GM12878 (cell line): ENCODE data around the gene LCE2D. TPM values are rescaled to one million over a fixed set of nuclear protein-coding genes. Genes with fewer than 3 reads are reported as not detected.

Experiments
- NR2C2 ChIP-seq: IDR thresholded peaks from 2 replicates; pipeline ENCODE4 v1.6.1; 2011; ENCODE audit warnings: borderline replicate concordance, low read depth; ENCODE audit not compliant: control insufficient read depth, insufficient read length
- RUNX3 ChIP-seq: IDR thresholded peaks from 2 replicates; pipeline ENCODE4 v1.6.1; 2012; ENCODE audit warnings: low read length, inconsistent platforms
- TAF1 ChIP-seq: IDR thresholded peaks from 2 replicates; pipeline ENCODE4 v1.6.1; 2011; ENCODE audit warnings: mild to moderate bottlenecking, low read depth, low read length, borderline replicate concordance
- ZNF217 ChIP-seq: fragments of 450-650 bp; IDR thresholded peaks from 2 replicates; pipeline ENCODE4 v1.6.1; 2017; ENCODE audit warnings: antibody characterized with exemption, mild to moderate bottlenecking
- ZSCAN29 ChIP-seq: fragments of 450-650 bp; IDR thresholded peaks from 2 replicates; pipeline ENCODE4 v1.6.1; 2017; ENCODE audit warnings: mild to moderate bottlenecking, moderate library complexity
- polyA plus RNA-seq, 11 experiments: library from polyadenylated mRNA; depleted of rRNA in 4 of 11; unstranded in 6 of 11; stranded (reverse) in 5 of 11; fragments of >200 nt; fragmentation: Nextera tagmentation in 4 of 11; fragmentation: Illumina TruSeq in 1 of 11; extraction: Ambion mirVana in 4 of 11; extraction: Trizol in 1 of 11; gene quantifications; 1 replicate in 1 of 11; 2 replicates in 10 of 11; pipeline versions ENCODE4 v1.2.1 to v1.2.3, GENCODE V29; 2011 to 2016; ENCODE audit warnings: inconsistent platforms in 2 of 11, missing spikeins in 2 of 11, low read depth in 1 of 11
- total RNA-seq, 4 experiments: library from RNA; depleted of rRNA in 3 of 4; stranded (reverse); fragments of >200 nt in 3 of 4; fragmentation: Illumina TruSeq in 1 of 4; extraction: Trizol in 1 of 4; gene quantifications; 2 replicates each; pipeline versions ENCODE4 v1.2.1 to v1.2.3, GENCODE V29; 2013 to 2021
- TF ChIP-seq, protein P1 (sequence below): IDR thresholded peaks from 2 replicates; pipeline ENCODE4 v1.6.1; 2011; ENCODE audit warnings: low read depth, low read length, improper control_type of control experiment, borderline replicate concordance
- TF ChIP-seq, protein P2 (sequence below): fragments of 450-650 bp; IDR thresholded peaks from 2 replicates; pipeline ENCODE4 v1.6.1; 2017; ENCODE audit warnings: mild to moderate bottlenecking
- TF ChIP-seq, protein P3 (sequence below): IDR thresholded peaks from 2 replicates; pipeline ENCODE4 v1.6.1; 2012; ENCODE audit warnings: low read depth, low read length, improper control_type of control experiment
- TF ChIP-seq, protein P4 (sequence below): fragments of 450-650 bp; IDR thresholded peaks from 2 replicates; pipeline ENCODE4 v1.6.1; 2017; ENCODE audit warnings: low read depth, mild to moderate bottlenecking, moderate library complexity

Gene LCE2D
- total and polyA plus RNA-seq, 10 of the 15 experiments (the other 5 are each of a cell fraction or from before 2014, with no cell fraction given): not detected

DNA sequence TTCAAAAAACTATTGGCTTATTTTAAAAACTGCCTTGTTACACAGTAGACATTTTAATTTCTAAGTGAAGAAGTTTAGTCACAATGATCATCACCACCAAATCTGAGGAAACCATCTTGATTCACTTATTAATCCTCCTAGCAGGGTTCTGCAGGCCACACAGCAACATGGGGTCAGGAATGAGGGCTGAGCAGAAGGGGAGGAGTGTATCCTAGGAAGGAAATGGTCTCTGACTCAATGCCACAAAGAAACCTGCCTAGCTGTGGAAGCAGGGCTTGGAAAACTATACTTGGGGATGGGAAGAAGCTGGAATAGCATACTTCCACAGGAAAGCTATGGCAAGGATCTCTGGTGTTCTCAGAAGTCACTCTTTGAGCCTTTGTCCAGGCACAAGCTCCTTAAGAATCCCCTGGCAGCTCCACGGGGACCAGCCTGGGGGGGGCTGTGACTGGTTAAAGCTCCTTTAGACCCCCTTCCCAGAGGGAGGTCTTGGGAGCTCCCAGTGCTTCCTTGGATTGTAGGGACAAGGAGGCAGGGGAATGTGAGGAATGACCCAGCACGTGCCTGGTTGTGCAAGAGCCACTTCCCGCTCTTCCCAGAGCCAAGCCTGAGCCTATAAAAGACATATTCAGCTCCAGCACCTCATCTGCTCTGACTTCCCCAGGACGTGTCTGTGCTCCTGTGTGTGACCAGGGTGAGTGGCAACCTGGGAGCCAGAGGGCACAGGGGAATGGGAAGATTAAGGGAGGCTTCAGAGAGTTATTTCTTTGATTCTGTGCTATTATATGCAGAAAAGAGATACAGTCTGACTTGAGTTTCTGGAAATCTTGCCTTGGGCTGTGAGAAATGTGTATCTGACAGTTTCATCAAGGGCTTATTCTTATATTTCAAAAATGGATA is 34.8 kb downstream of the LCE2D start, which contains the start of gene LCE2A (continued):
- TF ChIP-seq, protein P1, sequence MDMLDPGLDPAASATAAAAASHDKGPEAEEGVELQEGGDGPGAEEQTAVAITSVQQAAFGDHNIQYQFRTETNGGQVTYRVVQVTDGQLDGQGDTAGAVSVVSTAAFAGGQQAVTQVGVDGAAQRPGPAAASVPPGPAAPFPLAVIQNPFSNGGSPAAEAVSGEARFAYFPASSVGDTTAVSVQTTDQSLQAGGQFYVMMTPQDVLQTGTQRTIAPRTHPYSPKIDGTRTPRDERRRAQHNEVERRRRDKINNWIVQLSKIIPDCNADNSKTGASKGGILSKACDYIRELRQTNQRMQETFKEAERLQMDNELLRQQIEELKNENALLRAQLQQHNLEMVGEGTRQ: no peak
- TF ChIP-seq, protein P2, sequence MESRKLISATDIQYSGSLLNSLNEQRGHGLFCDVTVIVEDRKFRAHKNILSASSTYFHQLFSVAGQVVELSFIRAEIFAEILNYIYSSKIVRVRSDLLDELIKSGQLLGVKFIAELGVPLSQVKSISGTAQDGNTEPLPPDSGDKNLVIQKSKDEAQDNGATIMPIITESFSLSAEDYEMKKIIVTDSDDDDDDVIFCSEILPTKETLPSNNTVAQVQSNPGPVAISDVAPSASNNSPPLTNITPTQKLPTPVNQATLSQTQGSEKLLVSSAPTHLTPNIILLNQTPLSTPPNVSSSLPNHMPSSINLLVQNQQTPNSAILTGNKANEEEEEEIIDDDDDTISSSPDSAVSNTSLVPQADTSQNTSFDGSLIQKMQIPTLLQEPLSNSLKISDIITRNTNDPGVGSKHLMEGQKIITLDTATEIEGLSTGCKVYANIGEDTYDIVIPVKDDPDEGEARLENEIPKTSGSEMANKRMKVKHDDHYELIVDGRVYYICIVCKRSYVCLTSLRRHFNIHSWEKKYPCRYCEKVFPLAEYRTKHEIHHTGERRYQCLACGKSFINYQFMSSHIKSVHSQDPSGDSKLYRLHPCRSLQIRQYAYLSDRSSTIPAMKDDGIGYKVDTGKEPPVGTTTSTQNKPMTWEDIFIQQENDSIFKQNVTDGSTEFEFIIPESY: no peak
- no peak for TF ChIP-seq ZSCAN29
- no peak for TF ChIP-seq ZNF217
- TF ChIP-seq, protein P3, sequence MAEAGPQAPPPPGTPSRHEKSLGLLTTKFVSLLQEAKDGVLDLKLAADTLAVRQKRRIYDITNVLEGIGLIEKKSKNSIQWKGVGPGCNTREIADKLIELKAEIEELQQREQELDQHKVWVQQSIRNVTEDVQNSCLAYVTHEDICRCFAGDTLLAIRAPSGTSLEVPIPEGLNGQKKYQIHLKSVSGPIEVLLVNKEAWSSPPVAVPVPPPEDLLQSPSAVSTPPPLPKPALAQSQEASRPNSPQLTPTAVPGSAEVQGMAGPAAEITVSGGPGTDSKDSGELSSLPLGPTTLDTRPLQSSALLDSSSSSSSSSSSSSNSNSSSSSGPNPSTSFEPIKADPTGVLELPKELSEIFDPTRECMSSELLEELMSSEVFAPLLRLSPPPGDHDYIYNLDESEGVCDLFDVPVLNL: no peak
- TF ChIP-seq TAF1: no peak
- TF ChIP-seq, protein P4, sequence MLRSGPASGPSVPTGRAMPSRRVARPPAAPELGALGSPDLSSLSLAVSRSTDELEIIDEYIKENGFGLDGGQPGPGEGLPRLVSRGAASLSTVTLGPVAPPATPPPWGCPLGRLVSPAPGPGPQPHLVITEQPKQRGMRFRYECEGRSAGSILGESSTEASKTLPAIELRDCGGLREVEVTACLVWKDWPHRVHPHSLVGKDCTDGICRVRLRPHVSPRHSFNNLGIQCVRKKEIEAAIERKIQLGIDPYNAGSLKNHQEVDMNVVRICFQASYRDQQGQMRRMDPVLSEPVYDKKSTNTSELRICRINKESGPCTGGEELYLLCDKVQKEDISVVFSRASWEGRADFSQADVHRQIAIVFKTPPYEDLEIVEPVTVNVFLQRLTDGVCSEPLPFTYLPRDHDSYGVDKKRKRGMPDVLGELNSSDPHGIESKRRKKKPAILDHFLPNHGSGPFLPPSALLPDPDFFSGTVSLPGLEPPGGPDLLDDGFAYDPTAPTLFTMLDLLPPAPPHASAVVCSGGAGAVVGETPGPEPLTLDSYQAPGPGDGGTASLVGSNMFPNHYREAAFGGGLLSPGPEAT: no peak
- no peak for TF ChIP-seq NR2C2
- no peak for TF ChIP-seq RUNX3
